Endodermal cell (in vitro differentiated cells): ENCODE data around the gene JAG2. TPM values are rescaled to one million over a fixed set of nuclear protein-coding genes. Genes with fewer than 3 reads are reported as not detected.

ENCODE experiments used
- DNase-seq: peaks from one replicate; pipeline ENCODE4 v3.0.0-alpha.2; 2017
- H3K27ac ChIP-seq: 2 replicates; pipeline ENCODE4 v1.5.1; 2013; ENCODE audit warnings: mild to moderate bottlenecking, low read depth, low read length, moderate library complexity
- H3K27me3 ChIP-seq: 2 replicates; pipeline ENCODE4 v1.6.1; 2013; ENCODE audit warnings: mild to moderate bottlenecking, low read length, moderate library complexity; ENCODE audit not compliant: insufficient read depth, control insufficient read depth, poor library complexity, severe bottlenecking
- H3K36me3 ChIP-seq: 2 replicates; pipeline ENCODE4 v1.7.0; 2013; ENCODE audit warnings: mild to moderate bottlenecking, low read length, moderate library complexity; ENCODE audit not compliant: control insufficient read depth, insufficient read depth
- H3K4me1 ChIP-seq: one replicate; pipeline ENCODE4 v1.7.0; 2013; ENCODE audit warnings: low read length; ENCODE audit not compliant: control insufficient read depth, insufficient read depth
- H3K4me3 ChIP-seq: 2 replicates; pipeline ENCODE4 v1.5.1; 2013; ENCODE audit warnings: mild to moderate bottlenecking, low read length, moderate library complexity
- H3K9ac ChIP-seq: 2 replicates; pipeline ENCODE4 v1.6.1; 2013; ENCODE audit warnings: mild to moderate bottlenecking, low read length, moderate library complexity; ENCODE audit not compliant: poor library complexity, severe bottlenecking; ENCODE audit errors: extremely low read depth
- H3K9me3 ChIP-seq: 2 replicates; pipeline ENCODE4 v1.6.1; 2013; ENCODE audit warnings: mild to moderate bottlenecking, low read length, moderate library complexity; ENCODE audit not compliant: control insufficient read depth
- H3K27ac Mint-ChIP-seq: 2 replicates; pipeline ENCODE4 v1.8.0; 2020; ENCODE audit warnings: mixed read lengths
- H3K27me3 Mint-ChIP-seq: 2 replicates; pipeline ENCODE4 v1.8.0; 2021; ENCODE audit warnings: mild to moderate bottlenecking, mixed read lengths; ENCODE audit not compliant: insufficient read depth
- H3K36me3 Mint-ChIP-seq: 2 replicates; pipeline ENCODE4 v1.8.0; 2020; ENCODE audit warnings: low read depth, mixed read lengths
- H3K4me1 Mint-ChIP-seq: 2 replicates; pipeline ENCODE4 v1.8.0; 2020; ENCODE audit warnings: mixed read lengths
- H3K4me3 Mint-ChIP-seq: 2 replicates; pipeline ENCODE4 v1.8.0; 2020; ENCODE audit warnings: mild to moderate bottlenecking, moderate library complexity, mixed read lengths
- H3K9me3 Mint-ChIP-seq: 2 replicates; pipeline ENCODE4 v1.8.0; 2020; ENCODE audit warnings: mild to moderate bottlenecking, mixed read lengths
- CTCF ChIP-seq: fragments of 200-600 bp; sonication (generic); conservative IDR thresholded peaks from 2 replicates; pipeline ENCODE4 v1.5.0; 2021; ENCODE audit warnings: antibody characterized with exemption, mild to moderate bottlenecking
- WGBS, 2 experiments: methylation state at CpG; one replicate each; pipeline versions ENCODE4 v1.1.5 to v1.1.7; 2013; ENCODE audit warnings: missing lambda C conversion rate in 2 of 2, mixed read lengths in 1 of 2; ENCODE audit not compliant: insufficient coverage in 1 of 2, insufficient read length in 1 of 2; 5-methylcytosine and 5-hydroxymethylcytosine counted together
- total RNA-seq, 2 donors: library from RNA; stranded (reverse); fragmentation: NEBNext Ultra II Directional in 1 of 2; extraction: Animal tissue kit (Norgen Biotek cat#: 25700) in 1 of 2; gene quantifications; 2 replicates in 1 of 2; 3 replicates in 1 of 2; pipeline ENCODE4 v1.2.1, GENCODE V29; 2021

Gene JAG2
- total RNA-seq, 2 donors from 2014 or later = 6.4 TPM

DNA sequence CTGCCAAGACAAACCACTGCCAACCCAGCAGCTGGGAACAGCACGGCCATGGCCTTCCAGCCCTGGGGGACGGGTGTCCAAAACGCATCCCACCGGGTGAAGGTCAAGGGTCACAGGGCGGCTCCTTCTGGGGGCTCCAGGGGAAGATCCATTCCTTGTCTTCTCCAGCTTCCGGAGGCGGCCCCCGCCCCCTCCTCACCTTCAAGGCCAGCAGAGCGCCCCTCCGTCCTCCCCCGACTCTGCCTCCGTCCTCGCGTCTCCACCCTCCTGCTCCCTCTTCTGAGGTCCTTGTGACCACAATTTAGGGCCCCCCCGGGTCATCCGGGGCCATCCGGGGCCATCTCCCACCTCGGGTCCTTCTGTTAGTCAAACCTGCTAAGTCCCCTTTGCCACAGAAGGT is 16.4 kb upstream of the JAG2 start:
- peaks cover 4% of the 10 kb centered on the region for H3K9me3 ChIP-seq
- 74 to 86% methylated on average over 7 to 18 of the region's 18 CpGs for WGBS, 2 experiments
- H3K27ac ChIP-seq = no peak overlapping the region
- Mint-ChIP-seq H3K9me3 (peaks cover 10% of the 10 kb centered on the region), H3K36me3 (no peaks in the 10 kb centered on the region), H3K27me3 (peaks cover 41% of the 10 kb centered on the region), H3K4me1 (no peaks in the 10 kb centered on the region), H3K27ac (no peak overlapping the region), H3K4me3 (no peak overlapping the region)
- H3K9ac ChIP-seq = no peak overlapping the region
- TF ChIP-seq CTCF = no peak
- peaks cover 12% of the 10 kb centered on the region for H3K27me3 ChIP-seq
- no peak for DNase-seq
- no peak overlapping the region for H3K4me3 ChIP-seq
- H3K36me3 ChIP-seq = no peaks in the 10 kb centered on the region
- H3K4me1 ChIP-seq = no peaks in the 10 kb centered on the region

GRCh38 chr14:105184461-105184860 is 15.9 kb upstream of the JAG2 start:
- H3K4me1 ChIP-seq = no peaks in the 10 kb centered on the region
- H3K9me3 ChIP-seq = peaks cover 4% of the 10 kb centered on the region
- H3K4me3 ChIP-seq = no peak overlapping the region
- Mint-ChIP-seq H3K4me1 (no peaks in the 10 kb centered on the region), H3K9me3 (peaks cover 10% of the 10 kb centered on the region), H3K27ac (no peak overlapping the region), H3K27me3 (peaks cover 36% of the 10 kb centered on the region), H3K4me3 (no peak overlapping the region), H3K36me3 (no peaks in the 10 kb centered on the region)
- no peak for TF ChIP-seq CTCF
- peaks cover 12% of the 10 kb centered on the region for H3K27me3 ChIP-seq
- WGBS, 2 experiments = 75 to 80% methylated on average over 6 to 9 of the region's 9 CpGs
- DNase-seq = no peak
- no peaks in the 10 kb centered on the region for H3K36me3 ChIP-seq
- H3K9ac ChIP-seq = no peak overlapping the region
- no peak overlapping the region for H3K27ac ChIP-seq

- Mint-ChIP-seq H3K27ac (no peak overlapping the region), H3K9me3 (no peaks in the 10 kb centered on the region), H3K27me3 (peaks cover 24% of the 10 kb centered on the region), H3K4me3 (peak overlapping the region; percentile 39), H3K4me1 (no peaks in the 10 kb centered on the region), H3K36me3 (no peaks in the 10 kb centered on the region)
- H3K9ac ChIP-seq = no peak overlapping the region
- H3K4me1 ChIP-seq = no peaks in the 10 kb centered on the region
- no peak overlapping the region for H3K4me3 ChIP-seq
- H3K36me3 ChIP-seq = no peaks in the 10 kb centered on the region
- no peak overlapping the region for H3K27ac ChIP-seq
- peaks cover 12% of the 10 kb centered on the region for H3K27me3 ChIP-seq
- whole genome bisulfite sequencing, 2 experiments = 90 to 91% methylated on average over 11 to 25 of the region's 25 CpGs
- no peaks in the 10 kb centered on the region for H3K9me3 ChIP-seq
- no peak for TF ChIP-seq CTCF
- no peak for DNase-seq
These were observed 13.9 kb upstream of the JAG2 start for GRCh38 chr14:105182296-105183020.
